Suprapubic skin (tissue), 2 donors: Measurements from ENCODE around the gene ANKRD11.

Experiments used
- EP300 ChIP-seq: sonication (generic); formaldehyde crosslinking; IDR thresholded peaks from one replicate; pipeline ENCODE4 v1.6.1; 2017; ENCODE audit warnings: antibody characterized with exemption
- POLR2A ChIP-seq, 2 donors: fragments of 450-650 bp; IDR thresholded peaks; one replicate each; pipeline ENCODE4 v1.6.1; 2017; ENCODE audit warnings: antibody characterized with exemption in 2 of 2, mild to moderate bottlenecking in 2 of 2, moderate library complexity in 2 of 2

GRCh38 chr16:89531821-89532526 is 41.6 kb upstream of the ANKRD11 start:
- no peak for TF ChIP-seq EP300
- no peak for TF ChIP-seq POLR2A (IDR thresholded peaks at IDR 0.05)
